ENCODE results near the gene OVOL2.

OVOL2 gene

GRCh38 chr20:18011951-18012645 is 45.6 kb downstream of the OVOL2 start:
- no peak for DNase-seq

DNA sequence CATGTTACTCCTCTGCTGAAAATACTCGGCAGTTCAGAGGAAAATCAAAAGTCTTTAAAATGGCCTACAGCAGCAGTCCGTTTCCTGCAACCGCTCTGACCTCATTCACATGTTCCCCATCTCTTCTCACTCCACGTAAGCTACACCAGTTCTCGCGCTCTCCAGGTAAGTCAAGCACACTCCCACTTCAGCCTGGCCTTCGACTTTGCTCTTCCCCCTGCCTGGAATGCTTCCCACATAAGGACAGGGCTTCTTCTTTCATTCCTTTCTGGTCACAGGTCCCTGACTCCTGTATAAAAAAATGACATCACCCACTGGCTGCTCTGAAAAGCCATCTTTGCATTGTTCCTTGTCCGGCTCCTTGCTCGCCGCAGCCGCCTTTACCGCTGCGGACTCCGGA is 46.2 kb downstream of the OVOL2 start:
- no peak for DNase-seq

GRCh38 chr20:18009116-18009515 is 48.6 kb downstream of the OVOL2 start:
- no peak for DNase-seq

- DNase-seq, result no peak
These were observed 50.0 kb downstream of the OVOL2 start for GRCh38 chr20:18007534-18008292.

DNA sequence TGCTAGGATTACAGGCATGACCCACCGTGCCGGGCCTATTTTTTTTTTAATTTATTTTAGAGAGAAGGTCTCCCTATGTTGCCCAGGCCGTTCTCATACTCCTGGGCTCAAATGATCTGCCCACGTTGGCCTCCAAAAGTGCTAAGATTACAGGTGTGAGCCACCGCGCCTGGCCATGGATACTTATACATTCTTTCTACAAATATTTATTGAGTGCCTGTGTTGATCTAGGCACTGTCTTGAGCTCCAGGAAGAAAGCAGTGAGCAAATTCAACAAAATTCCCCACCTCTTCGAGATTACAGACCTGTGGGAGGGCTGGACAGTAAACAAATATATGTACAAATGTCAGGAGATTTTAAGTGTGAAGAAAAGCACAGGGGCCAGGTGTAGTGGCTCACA is 51.0 kb downstream of the OVOL2 start:
- no peak for DNase-seq

- DNase-seq, result no peak
These were observed 51.7 kb downstream of the OVOL2 start for GRCh38 chr20:18005990-18006364.

- no peak for DNase-seq
These were observed 52.3 kb downstream of the OVOL2 start for GRCh38 chr20:18005170-18005989.

- DNase-seq, result no peak
These were observed 53.2 kb downstream of the OVOL2 start for GRCh38 chr20:18004384-18005031.

DNA sequence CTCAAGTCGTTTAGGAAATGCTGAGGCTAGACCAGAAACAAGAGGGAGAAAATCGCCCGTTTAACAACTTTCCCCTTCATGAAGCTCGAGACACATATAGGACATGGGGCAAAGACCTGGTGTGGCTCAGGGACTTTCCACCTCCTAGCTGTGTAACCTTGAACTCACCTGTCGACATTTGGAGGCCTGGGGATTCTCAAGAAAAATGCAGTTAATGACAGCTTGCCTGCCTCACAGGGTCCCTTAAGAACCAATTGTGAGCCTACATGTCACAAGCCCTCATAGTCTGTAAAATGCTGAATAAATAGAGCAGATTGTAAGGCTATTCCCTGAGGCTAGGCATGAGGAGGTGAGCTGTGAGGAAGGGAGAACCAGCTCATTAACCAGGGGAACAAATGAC is 53.8 kb downstream of the OVOL2 start:
- no peak for DNase-seq

- no peak for DNase-seq
These were observed 56.4 kb downstream of the OVOL2 start for GRCh38 chr20:18001131-18001921.

GRCh38 chr20:17999566-17999965 is 58.1 kb downstream of the OVOL2 start:
- DNase-seq, result no peak

GRCh38 chr20:17998446-17998845 is 59.3 kb downstream of the OVOL2 start:
- no peak for DNase-seq

DNA sequence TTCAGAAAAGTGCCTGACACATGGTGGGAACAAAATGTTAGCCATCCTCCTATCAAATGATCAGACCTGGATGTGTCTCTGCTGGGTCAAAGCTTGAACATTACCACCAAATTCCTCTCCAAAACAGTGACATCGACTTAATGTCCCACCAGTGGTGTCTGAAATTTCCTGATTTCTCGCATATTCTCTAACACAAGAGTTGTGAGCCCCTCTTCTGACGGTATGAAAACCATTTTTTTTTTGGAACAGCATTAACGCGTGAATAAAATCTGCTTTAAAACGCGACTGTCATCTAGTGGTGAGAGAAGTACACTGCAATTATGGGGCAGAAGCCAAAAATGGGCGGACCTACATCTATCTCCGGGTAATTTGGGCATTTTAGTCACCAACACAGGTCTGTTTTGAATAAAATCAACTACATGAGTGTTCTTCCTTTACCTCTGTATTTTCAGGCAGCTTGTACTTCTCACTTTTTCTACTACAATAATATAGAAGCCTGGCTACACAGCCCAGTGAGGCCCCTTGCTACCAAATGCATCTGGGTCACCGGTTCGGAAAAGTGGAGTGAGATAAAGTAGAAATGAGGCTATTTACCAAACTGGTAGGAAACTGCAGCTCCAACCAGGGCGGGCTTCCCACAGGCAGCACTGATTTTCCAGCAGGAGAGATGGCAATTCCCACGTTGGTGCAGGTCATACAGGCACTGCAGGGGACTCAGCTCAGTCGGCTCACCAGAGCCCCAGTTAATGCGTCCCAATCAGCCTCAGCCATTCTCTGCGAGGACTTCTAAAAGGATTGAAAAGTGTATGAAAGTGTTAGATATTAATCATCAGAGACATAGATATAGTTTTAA is 61.5 kb downstream of the OVOL2 start:
- DNase-seq, result no peak

DNA sequence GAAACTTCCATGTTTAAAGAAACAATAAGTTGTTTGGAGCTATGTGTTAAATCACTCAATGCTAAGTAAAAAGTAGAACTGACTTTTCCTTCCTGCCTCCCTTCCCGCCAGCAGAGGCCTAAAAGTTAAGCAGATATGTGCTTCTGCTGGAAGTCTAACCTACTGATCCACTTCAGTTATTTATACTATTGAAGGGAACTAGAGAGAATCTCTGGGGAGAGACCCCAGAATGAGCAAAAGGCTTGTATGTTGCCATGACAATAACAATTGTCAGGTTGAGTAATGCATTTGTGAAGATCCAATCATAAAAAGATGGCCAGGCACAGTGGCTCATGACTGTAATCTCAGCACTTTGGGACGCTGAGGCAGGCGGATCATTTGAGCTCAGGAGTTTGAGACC is 64.2 kb downstream of the OVOL2 start:
- DNase-seq, result no peak

DNA sequence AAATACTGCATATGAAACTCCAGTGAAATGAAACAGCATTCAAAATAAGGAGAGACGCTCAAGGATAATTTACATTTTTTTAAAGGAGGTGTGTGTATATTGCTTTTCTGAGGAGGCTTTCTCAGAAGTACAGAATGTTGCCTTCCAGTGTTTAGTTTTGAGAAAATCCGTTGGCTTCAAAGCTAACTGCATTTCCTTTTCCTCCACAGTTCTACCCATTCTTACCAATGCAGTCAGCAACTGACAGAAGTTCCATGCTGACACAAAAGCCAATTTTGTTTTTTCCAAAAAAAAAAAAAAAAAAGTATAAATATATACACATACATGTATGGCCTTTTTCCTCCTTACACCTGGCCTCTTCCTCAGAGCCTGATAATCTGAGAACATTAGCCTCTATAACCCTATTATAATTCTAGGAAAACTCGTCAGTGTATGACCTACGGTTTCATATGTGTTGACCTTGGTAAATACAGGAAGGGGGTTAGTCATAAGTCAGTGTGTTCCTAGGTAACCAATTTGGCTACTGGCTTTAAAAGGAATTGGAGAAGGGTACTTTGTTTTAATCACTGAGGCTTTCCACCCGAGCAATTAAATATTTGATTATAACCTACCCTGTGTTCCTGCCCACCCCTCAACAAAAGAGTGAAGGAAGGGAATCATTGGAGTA is 64.7 kb downstream of the OVOL2 start:
- no peak for DNase-seq

- no peak for DNase-seq
These were observed 65.5 kb downstream of the OVOL2 start for GRCh38 chr20:17992224-17992637.

DNA sequence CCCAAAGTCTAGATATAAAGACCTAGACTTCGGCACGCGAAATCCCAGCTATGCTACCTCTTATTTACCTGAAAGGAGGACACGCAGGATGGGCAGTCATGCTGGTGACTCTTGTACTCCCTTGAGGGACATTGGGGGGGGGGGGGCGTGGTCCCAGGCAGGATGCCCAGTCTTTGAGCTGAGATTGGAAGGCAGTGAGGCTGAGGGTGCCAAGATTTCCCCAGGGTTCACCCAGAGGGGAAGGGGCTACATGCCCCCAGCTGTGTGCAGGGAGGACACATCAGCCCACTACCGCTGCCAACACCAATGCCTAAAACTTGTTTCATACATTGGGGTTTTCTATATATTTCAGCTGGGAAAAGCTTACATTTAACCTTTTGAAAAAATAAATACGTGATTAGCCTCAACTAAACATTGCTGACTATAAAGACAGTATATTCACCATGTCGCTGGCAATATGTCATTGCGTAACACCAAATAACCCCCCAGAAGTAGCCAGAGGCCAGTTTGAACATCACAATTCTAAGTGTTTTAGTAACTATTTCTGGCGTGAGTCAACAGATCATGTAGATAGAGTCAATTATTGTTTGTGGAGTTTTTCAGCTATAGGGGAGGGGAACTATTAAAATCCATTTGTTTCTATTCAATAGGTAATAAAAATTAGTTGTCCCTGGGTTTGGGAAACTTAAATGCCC is 67.3 kb downstream of the OVOL2 start:
- no peak for DNase-seq

GRCh38 chr20:17987988-17988387 is 69.7 kb downstream of the OVOL2 start:
- no peak for DNase-seq

- no peak for DNase-seq
These were observed 72.2 kb downstream of the OVOL2 start for GRCh38 chr20:17985388-17986018.

DNA sequence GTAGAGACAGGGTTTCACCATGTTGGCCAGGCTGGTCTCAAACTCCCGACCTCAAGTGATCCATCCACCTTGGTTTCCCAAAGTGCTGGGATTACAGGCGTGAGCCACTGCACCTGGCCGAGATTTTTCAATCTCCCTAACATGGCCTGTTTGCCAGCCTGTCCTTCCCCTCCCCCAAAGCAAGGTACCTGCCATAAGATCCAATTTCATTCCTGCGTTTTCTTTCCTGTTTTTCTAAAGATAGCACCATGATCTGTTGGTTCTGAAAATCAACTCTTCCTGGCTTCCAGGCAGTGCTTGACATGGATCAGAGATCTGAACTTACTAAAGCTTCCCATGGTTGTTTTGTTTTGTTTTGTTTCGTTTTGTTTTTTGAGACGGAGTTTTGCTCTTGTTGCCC is 81.4 kb downstream of the OVOL2 start:
- no peak for DNase-seq

Measured in cortex of kidney (tissue), 1 donor.